Neural progenitor cell (in vitro differentiated cells): ENCODE results near the gene PPIE. TPM values are rescaled to one million over a fixed set of nuclear protein-coding genes. Genes with fewer than 3 reads are reported as not detected.

Source experiments
- DNase-seq: peaks from one replicate; pipeline ENCODE4 v3.0.0-alpha.2; 2016; ENCODE audit warnings: low spot score
- H2AFZ ChIP-seq: fragments of 200-600 bp; sonication (generic); replicated peaks from 2 replicates; pipeline ENCODE4 v1.6.1; 2016; ENCODE audit warnings: antibody characterized with exemption
- H3F3A ChIP-seq: fragments of 200-600 bp; sonication (generic); 2 replicates; pipeline ENCODE4 v1.6.1; 2016; ENCODE audit warnings: antibody characterized with exemption, low read depth
- H3K27ac ChIP-seq: fragments of 200-600 bp; sonication (generic); 2 replicates; pipeline ENCODE4 v1.5.1; 2016; ENCODE audit warnings: mild to moderate bottlenecking
- H3K27me3 ChIP-seq: fragments of 200-600 bp; sonication (generic); 2 replicates; pipeline ENCODE4 v1.6.1; 2016; ENCODE audit warnings: mild to moderate bottlenecking, moderate library complexity
- H3K36me3 ChIP-seq: fragments of 200-600 bp; sonication (generic); 2 replicates; pipeline ENCODE4 v1.5.1; 2016
- H3K4me1 ChIP-seq: fragments of 200-600 bp; sonication (generic); 2 replicates; pipeline ENCODE4 v1.6.1; 2016; ENCODE audit warnings: mixed run types
- H3K4me2 ChIP-seq: fragments of 200-600 bp; sonication (generic); 2 replicates; pipeline ENCODE4 v1.6.1; 2016
- H3K4me3 ChIP-seq: fragments of 200-600 bp; sonication (generic); 2 replicates; pipeline ENCODE4 v1.5.1; 2016
- H3K79me2 ChIP-seq: fragments of 200-600 bp; sonication (generic); 2 replicates; pipeline ENCODE4 v1.6.1; 2016; ENCODE audit warnings: low read depth
- H3K9ac ChIP-seq: fragments of 200-600 bp; sonication (generic); 2 replicates; pipeline ENCODE4 v1.6.1; 2016
- H3K9me3 ChIP-seq: fragments of 200-600 bp; sonication (generic); 2 replicates; pipeline ENCODE4 v1.5.1; 2016; ENCODE audit warnings: low read depth
- H4K20me1 ChIP-seq: fragments of 200-600 bp; sonication (generic); 2 replicates; pipeline ENCODE4 v1.6.1; 2016; ENCODE audit warnings: low read depth
- H3K27ac Mint-ChIP-seq: 3 replicates; pipeline ENCODE4 v1.8.0; 2021; ENCODE audit warnings: mixed read lengths
- H3K27me3 Mint-ChIP-seq: 2 replicates; pipeline ENCODE4 v1.8.0; 2022; ENCODE audit warnings: low read depth, mild to moderate bottlenecking, inconsistent platforms, moderate library complexity, mixed read lengths; ENCODE audit not compliant: insufficient read depth
- H3K36me3 Mint-ChIP-seq: 3 replicates; pipeline ENCODE4 v1.8.0; 2021; ENCODE audit warnings: mixed read lengths
- H3K4me1 Mint-ChIP-seq: 3 replicates; pipeline ENCODE4 v1.8.0; 2021; ENCODE audit warnings: mixed read lengths
- H3K4me3 Mint-ChIP-seq: 3 replicates; pipeline ENCODE4 v1.8.0; 2021; ENCODE audit warnings: mild to moderate bottlenecking, moderate library complexity, mixed read lengths
- H3K9me3 Mint-ChIP-seq: 3 replicates; pipeline ENCODE4 v1.8.0; 2020; ENCODE audit warnings: mixed read lengths
- CTCF ChIP-seq: fragments of 200-600 bp; sonication (generic); IDR thresholded peaks from 2 replicates; pipeline ENCODE4 v1.5.1; 2017; ENCODE audit warnings: antibody characterized with exemption, mild to moderate bottlenecking
- EZH2 ChIP-seq: fragments of 200-600 bp; sonication (generic); IDR thresholded peaks from 2 replicates; pipeline ENCODE4 v1.6.1; 2017; ENCODE audit warnings: antibody characterized with exemption, mild to moderate bottlenecking, moderate library complexity
- EZH2phosphoT487 ChIP-seq: fragments of 200-600 bp; sonication (generic); IDR thresholded peaks from 2 replicates; pipeline ENCODE4 v1.6.1; 2017; ENCODE audit warnings: antibody characterized with exemption
- total RNA-seq: library from RNA; depleted of rRNA; stranded (reverse); fragments of >200 nt; gene quantifications from 2 replicates; pipeline ENCODE4 v1.2.3, GENCODE V29; 2015; ENCODE audit warnings: low replicate concordance

The PPIE gene
- total RNA-seq, 1 donor from 2014 or later, result 57.2 TPM

GRCh38 chr1:39720094-39720999 lies 18.3 kb upstream of the PPIE start:
- Histone ChIP-seq H3K9ac (no peak overlapping the region), H3K4me1 (no peaks in the 10 kb centered on the region), H3K27me3 (peaks cover 99% of the 10 kb centered on the region), H3K79me2 (no peaks in the 10 kb centered on the region), H3K4me2 (no peak overlapping the region), H3K36me3 (no peaks in the 10 kb centered on the region), H2AFZ (no peak overlapping the region), H3F3A (no peaks in the 10 kb centered on the region), H3K9me3 (no peaks in the 10 kb centered on the region), H3K4me3 (no peak overlapping the region), H4K20me1 (no peaks in the 10 kb centered on the region), H3K27ac (no peak overlapping the region)
- Mint-ChIP-seq H3K27ac (no peak overlapping the region), H3K4me1 (peaks cover 3% of the 10 kb centered on the region), H3K36me3 (no peaks in the 10 kb centered on the region), H3K4me3 (peak overlapping the region; percentile 17), H3K27me3 (peaks cover 24% of the 10 kb centered on the region), H3K9me3 (no peaks in the 10 kb centered on the region)
- TF ChIP-seq CTCF, result peak; percentile 91
- no peak for TF ChIP-seq EZH2
- no peak for TF ChIP-seq EZH2phosphoT487
- peak; percentile 51 for DNase-seq

GRCh38 chr1:39721664-39722063 lies 17.0 kb upstream of the PPIE start:
- Histone ChIP-seq H2AFZ (no peak overlapping the region), H4K20me1 (no peaks in the 10 kb centered on the region), H3K27me3 (peaks cover 99% of the 10 kb centered on the region), H3K27ac (no peak overlapping the region), H3K4me3 (no peak overlapping the region), H3K4me1 (no peaks in the 10 kb centered on the region), H3K9ac (no peak overlapping the region), H3K79me2 (no peaks in the 10 kb centered on the region), H3K9me3 (no peaks in the 10 kb centered on the region), H3F3A (no peaks in the 10 kb centered on the region), H3K36me3 (no peaks in the 10 kb centered on the region), H3K4me2 (no peak overlapping the region)
- H3K4me1 Mint-ChIP-seq, result peaks cover 3% of the 10 kb centered on the region
- no peaks in the 10 kb centered on the region for H3K9me3 Mint-ChIP-seq
- H3K27ac Mint-ChIP-seq, result no peak overlapping the region
- H3K27me3 Mint-ChIP-seq, result peaks cover 25% of the 10 kb centered on the region
- TF ChIP-seq EZH2, result no peak
- TF ChIP-seq EZH2phosphoT487, result no peak
- no peak for TF ChIP-seq CTCF
- no peak overlapping the region for H3K4me3 Mint-ChIP-seq
- no peaks in the 10 kb centered on the region for H3K36me3 Mint-ChIP-seq
- DNase-seq, result no peak

- no peaks in the 10 kb centered on the region for H3K9me3 Mint-ChIP-seq
- Histone ChIP-seq H3K27me3 (peaks cover 99% of the 10 kb centered on the region), H3K27ac (no peak overlapping the region), H2AFZ (no peak overlapping the region), H3K4me2 (no peak overlapping the region), H3K79me2 (no peaks in the 10 kb centered on the region), H3K4me3 (no peak overlapping the region), H3K9me3 (no peaks in the 10 kb centered on the region), H3K36me3 (no peaks in the 10 kb centered on the region), H3F3A (no peaks in the 10 kb centered on the region), H3K9ac (no peak overlapping the region), H3K4me1 (no peaks in the 10 kb centered on the region), H4K20me1 (no peaks in the 10 kb centered on the region)
- peaks cover 26% of the 10 kb centered on the region for H3K27me3 Mint-ChIP-seq
- peaks cover 3% of the 10 kb centered on the region for H3K4me1 Mint-ChIP-seq
- H3K36me3 Mint-ChIP-seq, result no peaks in the 10 kb centered on the region
- no peak overlapping the region for H3K27ac Mint-ChIP-seq
- no peak for DNase-seq
- H3K4me3 Mint-ChIP-seq, result no peak overlapping the region
- TF ChIP-seq EZH2 (no peak), EZH2phosphoT487 (no peak), CTCF (no peak)
Measured at GRCh38 chr1:39722495-39722894, 16.2 kb upstream of the PPIE start.
